Measurements from ENCODE around the gene RDM1.
A peak's percentile ranks its signal among the peaks of the same experiment; 100 is the strongest.

Gene RDM1

GRCh38 chr17:35894206-35894605, 36.4 kb downstream of the RDM1 start:
- no peak for DNase-seq (ENCODE audit: extremely low read depth, low read depth)
- TF ChIP-seq, protein P1, sequence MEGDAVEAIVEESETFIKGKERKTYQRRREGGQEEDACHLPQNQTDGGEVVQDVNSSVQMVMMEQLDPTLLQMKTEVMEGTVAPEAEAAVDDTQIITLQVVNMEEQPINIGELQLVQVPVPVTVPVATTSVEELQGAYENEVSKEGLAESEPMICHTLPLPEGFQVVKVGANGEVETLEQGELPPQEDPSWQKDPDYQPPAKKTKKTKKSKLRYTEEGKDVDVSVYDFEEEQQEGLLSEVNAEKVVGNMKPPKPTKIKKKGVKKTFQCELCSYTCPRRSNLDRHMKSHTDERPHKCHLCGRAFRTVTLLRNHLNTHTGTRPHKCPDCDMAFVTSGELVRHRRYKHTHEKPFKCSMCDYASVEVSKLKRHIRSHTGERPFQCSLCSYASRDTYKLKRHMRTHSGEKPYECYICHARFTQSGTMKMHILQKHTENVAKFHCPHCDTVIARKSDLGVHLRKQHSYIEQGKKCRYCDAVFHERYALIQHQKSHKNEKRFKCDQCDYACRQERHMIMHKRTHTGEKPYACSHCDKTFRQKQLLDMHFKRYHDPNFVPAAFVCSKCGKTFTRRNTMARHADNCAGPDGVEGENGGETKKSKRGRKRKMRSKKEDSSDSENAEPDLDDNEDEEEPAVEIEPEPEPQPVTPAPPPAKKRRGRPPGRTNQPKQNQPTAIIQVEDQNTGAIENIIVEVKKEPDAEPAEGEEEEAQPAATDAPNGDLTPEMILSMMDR (IDR thresholded peaks at IDR 0.05; ENCODE audit: low read depth, low read length, missing control alignments): no peak
- no peak overlapping the region for H3K4me3 ChIP-seq (replicated peaks; ENCODE audit: low read depth, low read length)

- TF ChIP-seq, protein P1 (IDR thresholded peaks at IDR 0.05; ENCODE audit: low read depth, low read length, missing control alignments): no peak
- H3K4me3 ChIP-seq (replicated peaks; ENCODE audit: low read depth, low read length): no peak overlapping the region
- DNase-seq (ENCODE audit: extremely low read depth, low read depth): no peak
Observed at GRCh38 chr17:35893751-35894150, 36.8 kb downstream of the RDM1 start.

DNA sequence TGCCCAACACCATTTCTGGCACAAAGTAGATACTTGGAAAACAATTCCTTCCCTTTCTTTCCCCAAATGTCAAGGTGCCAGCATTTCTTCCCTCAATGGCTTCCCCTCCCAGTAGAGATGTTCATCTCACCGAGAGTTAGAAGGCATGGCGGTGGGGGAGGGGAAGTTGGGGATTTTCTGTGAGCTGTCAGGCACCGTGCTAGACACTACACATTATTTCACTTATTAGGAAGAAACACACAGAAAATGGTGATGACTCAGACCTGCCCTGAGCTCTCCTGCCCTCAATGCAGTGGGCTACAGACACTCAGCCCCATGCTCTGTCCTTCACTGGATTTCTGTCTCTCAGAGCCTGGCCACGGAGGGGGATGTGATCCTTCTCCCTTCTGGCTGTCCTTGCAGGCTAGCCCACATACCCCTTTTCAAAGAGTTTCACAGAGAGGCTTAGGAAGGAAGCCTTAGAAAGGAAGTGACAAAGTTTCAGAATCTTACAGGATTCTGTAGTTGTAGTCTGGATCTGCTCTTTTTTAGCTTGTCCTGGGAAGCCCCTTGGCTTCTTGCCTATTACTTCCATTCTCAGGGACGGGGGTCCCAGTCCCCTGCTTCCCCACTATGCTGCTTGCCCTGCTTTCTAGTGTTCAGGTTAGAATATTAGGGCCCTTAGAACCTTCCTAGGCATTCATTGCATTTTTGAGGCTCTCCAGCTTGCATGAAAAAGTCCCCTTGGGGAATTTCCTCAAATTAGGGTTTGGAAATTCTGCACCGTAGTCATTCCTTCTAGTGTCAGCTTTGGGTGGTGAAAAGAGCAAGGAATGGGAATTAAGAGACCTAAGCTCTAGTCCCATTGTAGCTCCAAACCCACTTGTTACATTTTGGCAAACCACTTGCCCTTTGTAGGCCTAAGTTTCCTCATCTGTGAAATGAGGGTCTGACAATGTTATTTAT, 38.2 kb downstream of the RDM1 start:
- TF ChIP-seq, protein P1 (IDR thresholded peaks at IDR 0.05; ENCODE audit: low read depth, low read length, missing control alignments): no peak
- DNase-seq (ENCODE audit: extremely low read depth, low read depth): no peak
- no peak overlapping the region for H3K4me3 ChIP-seq (replicated peaks; ENCODE audit: low read depth, low read length)

DNA sequence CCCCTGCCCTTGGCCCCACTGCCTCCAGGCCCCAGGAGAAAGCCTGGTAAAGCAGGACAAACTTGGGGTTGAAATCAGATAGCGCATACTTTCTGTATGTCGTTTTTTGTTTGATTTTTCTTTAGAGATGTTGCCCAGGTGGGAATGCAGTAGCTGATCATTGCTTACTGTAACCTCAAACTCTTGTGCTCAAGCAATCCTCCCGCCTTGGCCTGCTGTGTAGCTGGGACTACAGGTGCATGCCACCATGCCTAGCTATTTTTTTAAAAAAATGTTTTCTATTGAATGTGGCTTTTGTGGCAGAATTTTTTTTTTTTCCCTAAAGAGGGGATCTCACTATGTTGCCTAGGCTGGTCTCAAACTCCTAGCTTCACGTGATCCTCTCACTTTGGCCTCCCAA, 39.3 kb downstream of the RDM1 start:
- no peak overlapping the region for H3K4me3 ChIP-seq (replicated peaks; ENCODE audit: low read depth, low read length)
- TF ChIP-seq, protein P1 (IDR thresholded peaks at IDR 0.05; ENCODE audit: low read depth, low read length, missing control alignments): no peak
- DNase-seq (ENCODE audit: extremely low read depth, low read depth): no peak

DNA sequence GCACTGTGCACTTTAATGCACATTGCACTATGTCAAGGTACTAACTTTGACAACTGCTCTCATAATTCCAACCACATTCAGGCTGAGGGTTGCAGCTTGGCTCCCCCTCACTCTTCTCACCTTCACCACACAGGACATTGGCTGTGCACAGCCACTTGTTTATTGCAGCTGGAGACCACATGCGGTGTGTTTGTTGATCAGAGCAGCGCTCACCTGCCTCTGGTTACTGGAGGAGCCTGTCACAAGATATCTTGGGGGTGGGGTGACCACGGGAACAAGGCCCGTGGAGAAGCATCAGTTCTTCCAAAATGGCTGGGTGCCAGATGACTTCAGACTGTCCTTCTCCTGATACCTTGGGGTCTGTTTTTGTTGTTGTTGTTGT, 39.8 kb downstream of the RDM1 start:
- TF ChIP-seq, protein P1 (IDR thresholded peaks at IDR 0.05; ENCODE audit: low read depth, low read length, missing control alignments): no peak
- no peak for DNase-seq (ENCODE audit: extremely low read depth, low read depth)

DNA sequence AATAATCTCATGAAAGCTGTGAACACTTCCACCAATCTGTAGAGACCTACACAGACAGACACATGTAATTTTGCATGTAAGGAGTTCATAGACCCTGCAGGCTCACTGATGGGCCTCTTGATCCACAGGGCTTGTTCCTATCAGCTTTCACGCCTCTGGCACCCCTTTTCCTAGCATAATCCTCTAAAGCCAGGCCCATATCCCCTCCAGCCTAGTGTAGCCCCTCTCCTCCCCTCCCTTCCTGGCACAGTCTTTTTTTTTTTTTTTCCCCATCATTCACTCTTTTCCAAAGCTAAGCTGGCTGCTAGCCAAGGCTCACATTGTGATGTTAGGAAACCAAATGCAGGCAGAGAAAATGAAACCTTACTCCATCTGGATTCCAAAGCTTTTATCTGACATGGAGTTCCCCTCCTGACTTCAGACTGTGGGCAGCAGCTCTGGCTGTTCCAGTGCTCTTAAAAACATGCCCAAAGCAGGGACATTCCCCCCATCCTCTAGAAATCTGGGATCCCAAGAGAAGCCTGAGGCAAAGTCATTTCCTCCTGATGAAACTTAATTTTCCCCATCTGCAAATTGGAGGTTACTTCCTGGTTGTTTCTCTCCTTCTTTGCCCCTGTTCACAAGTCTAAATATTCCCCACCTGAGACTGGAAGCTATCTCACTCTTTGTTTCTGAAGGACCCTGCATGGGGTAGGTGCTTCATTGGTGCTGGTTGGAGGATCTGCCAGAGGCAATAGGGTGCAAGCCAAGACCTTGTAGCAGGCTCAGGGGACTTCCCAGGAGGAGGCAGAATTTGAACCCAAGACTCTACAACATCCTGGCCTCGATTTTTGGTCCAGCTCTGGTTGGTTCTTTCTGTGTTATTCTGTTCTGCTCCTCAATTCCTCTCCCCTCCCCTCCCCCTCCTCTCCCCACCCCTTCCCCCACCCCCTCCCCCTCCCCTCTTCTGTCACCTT, 40.5 kb downstream of the RDM1 start:
- no peak overlapping the region for H3K4me3 ChIP-seq (replicated peaks; ENCODE audit: low read depth, low read length)
- TF ChIP-seq, protein P1 (IDR thresholded peaks at IDR 0.05; ENCODE audit: low read depth, low read length, missing control alignments): no peak
- peak; percentile 54 for DNase-seq (ENCODE audit: extremely low read depth, low read depth)

More for the DNA sequence above, 39.8 kb downstream of the RDM1 start:
- H3K4me3 ChIP-seq (replicated peaks; ENCODE audit: low read depth, low read length): no peak overlapping the region

Measured in HFF-Myc (cell line).